GM23338 (cell line): Measurements from ENCODE around the gene SPHK1. TPM values are rescaled to one million over a fixed set of nuclear protein-coding genes. Genes with fewer than 3 reads are reported as not detected.

Experiments used
- ATAC-seq: fragments of 200-7000 bp; cut with Tn5 transposase; 3 replicates; pipeline ENCODE4 v1.9.1; 2020
- DNase-seq: peaks from one replicate; pipeline ENCODE4 v3.0.0-alpha.2; 2015; ENCODE audit warnings: low spot score
- H2AFZ ChIP-seq: fragments of 200-600 bp; sonication (generic); 2 replicates; pipeline ENCODE4 v1.8.0; 2016; ENCODE audit warnings: antibody characterized with exemption, mild to moderate bottlenecking, moderate library complexity
- H3F3A ChIP-seq: fragments of 200-600 bp; sonication (generic); replicated peaks from 2 replicates; pipeline ENCODE4 v1.8.0; 2017; ENCODE audit warnings: antibody characterized with exemption, mixed run types, low read depth
- H3K27ac ChIP-seq: fragments of 200-600 bp; sonication (generic); 2 replicates; pipeline ENCODE4 v1.6.1; 2016; ENCODE audit warnings: low read depth
- H3K27me3 ChIP-seq: fragments of 200-600 bp; sonication (generic); 2 replicates; pipeline ENCODE4 v1.8.0; 2016; ENCODE audit warnings: mild to moderate bottlenecking, mixed run types, moderate library complexity; ENCODE audit not compliant: insufficient read depth
- H3K36me3 ChIP-seq: fragments of 200-600 bp; sonication (generic); 2 replicates; pipeline ENCODE4 v1.8.0; 2016; ENCODE audit warnings: mild to moderate bottlenecking; ENCODE audit not compliant: insufficient read depth
- H3K4me1 ChIP-seq: fragments of 200-600 bp; sonication (generic); 2 replicates; pipeline ENCODE4 v1.8.0; 2016; ENCODE audit warnings: mild to moderate bottlenecking, moderate library complexity; ENCODE audit not compliant: insufficient read depth
- H3K4me2 ChIP-seq: fragments of 200-600 bp; sonication (generic); 2 replicates; pipeline ENCODE4 v1.7.1; 2017; ENCODE audit warnings: mixed run types
- H3K4me3 ChIP-seq: fragments of 200-600 bp; sonication (generic); 2 replicates; pipeline ENCODE4 v1.6.1; 2016; ENCODE audit warnings: mixed run types
- H3K79me2 ChIP-seq: fragments of 200-600 bp; sonication (generic); replicated peaks from 2 replicates; pipeline ENCODE4 v1.8.0; 2017; ENCODE audit warnings: mild to moderate bottlenecking; ENCODE audit not compliant: insufficient read depth
- H3K9me2 ChIP-seq: fragments of 200-600 bp; sonication (generic); 2 replicates; pipeline ENCODE4 v1.8.0; 2017; ENCODE audit not compliant: insufficient read depth
- H4K20me1 ChIP-seq: fragments of 200-600 bp; sonication (generic); replicated peaks from 2 replicates; pipeline ENCODE4 v1.8.0; 2017; ENCODE audit warnings: mild to moderate bottlenecking; ENCODE audit not compliant: insufficient read depth
- H3K27ac Mint-ChIP-seq: 2 replicates; pipeline ENCODE4 v1.8.0; 2020; ENCODE audit warnings: inconsistent platforms, mild to moderate bottlenecking, moderate library complexity, mixed read lengths
- H3K27me3 Mint-ChIP-seq: 3 replicates; pipeline ENCODE4 v1.8.0; 2022; ENCODE audit warnings: low read depth, mild to moderate bottlenecking, moderate library complexity, mixed read lengths, inconsistent platforms; ENCODE audit not compliant: insufficient read depth, poor library complexity
- H3K36me3 Mint-ChIP-seq: 3 replicates; pipeline ENCODE4 v1.8.0; 2021; ENCODE audit warnings: low read depth, mild to moderate bottlenecking, inconsistent platforms, moderate library complexity, mixed read lengths
- H3K4me1 Mint-ChIP-seq: 3 replicates; pipeline ENCODE4 v1.8.0; 2020; ENCODE audit warnings: mild to moderate bottlenecking, inconsistent platforms, mixed read lengths
- H3K4me3 Mint-ChIP-seq: 3 replicates; pipeline ENCODE4 v1.8.0; 2021; ENCODE audit warnings: moderate library complexity, mild to moderate bottlenecking, inconsistent platforms, mixed read lengths
- H3K9me3 Mint-ChIP-seq: 3 replicates; pipeline ENCODE4 v1.8.0; 2020; ENCODE audit warnings: moderate library complexity, mild to moderate bottlenecking, inconsistent platforms, mixed read lengths
- CREB1 ChIP-seq: fragments of 250-450 bp; sonication (Bioruptor Pico); IDR thresholded peaks from 2 replicates; pipeline ENCODE4 v1.5.0; 2020; ENCODE audit warnings: low read depth, mild to moderate bottlenecking, moderate library complexity
- ETS1 ChIP-seq: IDR thresholded peaks from 2 replicates; pipeline ENCODE4 v1.6.1; 2016; ENCODE audit warnings: antibody characterized with exemption
- EZH2 ChIP-seq: fragments of 200-600 bp; sonication (generic); IDR thresholded peaks from one replicate; pipeline ENCODE4 v1.8.0; 2017; ENCODE audit warnings: antibody characterized with exemption, mild to moderate bottlenecking, low read depth; ENCODE audit not compliant: unreplicated experiment
- EZH2phosphoT487 ChIP-seq: fragments of 200-600 bp; sonication (generic); IDR thresholded peaks from one replicate; pipeline ENCODE4 v1.8.1; 2018; ENCODE audit warnings: antibody characterized with exemption; ENCODE audit not compliant: unreplicated experiment
- JUNB ChIP-seq: IDR thresholded peaks from one replicate; pipeline ENCODE4 v1.6.1; 2016; ENCODE audit warnings: antibody characterized with exemption; ENCODE audit not compliant: unreplicated experiment
- NANOG ChIP-seq: IDR thresholded peaks from 2 replicates; pipeline ENCODE4 v1.6.1; 2016; ENCODE audit warnings: antibody characterized with exemption, borderline replicate concordance
- POLR2AphosphoS5 ChIP-seq: IDR thresholded peaks from 2 replicates; pipeline ENCODE4 v1.6.1; 2016; ENCODE audit warnings: antibody characterized with exemption, low read depth
- REST ChIP-seq: IDR thresholded peaks from one replicate; pipeline ENCODE4 v1.6.1; 2018; ENCODE audit warnings: antibody characterized with exemption; ENCODE audit not compliant: unreplicated experiment
- STAT1 ChIP-seq: IDR thresholded peaks from one replicate; pipeline ENCODE4 v1.6.1; 2016; ENCODE audit warnings: antibody characterized with exemption; ENCODE audit not compliant: unreplicated experiment
- ZNF114 ChIP-seq: fragments of 250-450 bp; sonication (Bioruptor Pico); IDR thresholded peaks from 2 replicates; pipeline ENCODE4 v1.5.0; 2020; ENCODE audit warnings: mild to moderate bottlenecking, moderate library complexity
- ZNF331 ChIP-seq: fragments of 250-450 bp; sonication (Bioruptor Pico); IDR thresholded peaks from 2 replicates; pipeline ENCODE4 v1.5.0; 2020; ENCODE audit warnings: low read depth, mild to moderate bottlenecking, moderate library complexity
- polyA plus RNA-seq: library from polyadenylated mRNA; unstranded; fragments of >200 nt; fragmentation: Nextera tagmentation; extraction: Ambion mirVana; gene quantifications from 2 replicates; pipeline ENCODE4 v1.2.1, GENCODE V29; 2016
- total RNA-seq: library from RNA; depleted of rRNA; stranded (reverse); fragments of >200 nt; shearing (Covaris generic); gene quantifications from 2 replicates; pipeline ENCODE4 v1.2.3, GENCODE V29; 2014
- TF ChIP-seq, protein P1 (sequence below): fragments of 250-450 bp; sonication (Bioruptor Pico); IDR thresholded peaks from 2 replicates; pipeline ENCODE4 v1.5.0; 2020; ENCODE audit warnings: mild to moderate bottlenecking, moderate library complexity
- TF ChIP-seq, protein P2 (sequence below), 2 experiments: fragments of 200-600 bp in 1 of 2; sonication (generic) in 1 of 2; conservative IDR thresholded peaks; 2 replicates each; pipeline versions ENCODE4 v1.5.1 to v1.6.1; 2016 to 2017; ENCODE audit warnings: antibody characterized with exemption in 2 of 2, low read depth in 2 of 2, mild to moderate bottlenecking in 2 of 2, moderate library complexity in 1 of 2

SPHK1 gene
- total and polyA plus RNA-seq, 2 experiments from 2014 or later: 1.3 to 3.2 TPM

DNA sequence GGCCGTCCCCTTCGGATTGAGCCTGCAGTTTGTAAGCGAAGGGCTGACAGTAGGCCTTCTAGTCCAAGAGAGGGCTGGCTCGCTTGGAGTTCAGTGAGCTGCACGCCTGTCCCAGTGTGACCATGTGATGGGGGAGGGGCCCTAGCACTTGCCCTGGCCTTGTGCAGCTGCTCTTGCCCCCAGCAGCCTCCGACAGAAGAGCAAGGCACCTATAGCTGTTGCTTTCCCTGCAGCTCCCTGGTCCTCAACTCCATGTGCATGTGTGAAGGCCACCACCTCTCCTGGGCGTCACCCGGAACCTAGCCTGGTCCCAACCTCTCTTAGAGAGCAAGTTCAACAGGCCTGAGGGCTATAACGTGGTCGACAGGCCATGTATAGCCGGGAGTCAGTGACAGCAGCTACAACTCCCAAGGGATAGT lies 5.6 kb downstream of the SPHK1 start:
- Mint-ChIP-seq H3K4me3 (peak overlapping the region; percentile 23; the same call in 1 of the 3 replicates), H3K27ac (no peak overlapping the region), H3K9me3 (no peaks in the 10 kb centered on the region; the same call in 1 of the 3 replicates), H3K27me3 (peaks cover 31% of the 10 kb centered on the region), H3K4me1 (peaks cover 22% of the 10 kb centered on the region), H3K36me3 (peaks cover 44% of the 10 kb centered on the region)
- DNase-seq (peak; percentile 50), ATAC-seq (peak; percentile 10)
- no peaks in the 10 kb centered on the region for H3K9me2 ChIP-seq
- H3K4me1 ChIP-seq: peaks cover 19% of the 10 kb centered on the region
- peaks cover 15% of the 10 kb centered on the region for H3K27me3 ChIP-seq
- H3K4me2 ChIP-seq: peak overlapping the region; percentile 62
- H2AFZ ChIP-seq: no peak overlapping the region
- H3K36me3 ChIP-seq: peaks cover 14% of the 10 kb centered on the region; the same call in 1 of the 2 replicates
- H3K79me2 ChIP-seq: no peaks in the 10 kb centered on the region
- H3K4me3 ChIP-seq: no peak overlapping the region
- peaks cover 23% of the 10 kb centered on the region for H3F3A ChIP-seq
- peak overlapping the region; percentile 85; the same call in 1 of the 2 replicates for H3K27ac ChIP-seq
- no peak for TF ChIP-seq POLR2AphosphoS5
- TF ChIP-seq REST: no peak
- TF ChIP-seq JUNB: no peak
- no peak for TF ChIP-seq EZH2phosphoT487
- no peak for TF ChIP-seq NANOG
- TF ChIP-seq EZH2: no peak
- TF ChIP-seq, protein P1, sequence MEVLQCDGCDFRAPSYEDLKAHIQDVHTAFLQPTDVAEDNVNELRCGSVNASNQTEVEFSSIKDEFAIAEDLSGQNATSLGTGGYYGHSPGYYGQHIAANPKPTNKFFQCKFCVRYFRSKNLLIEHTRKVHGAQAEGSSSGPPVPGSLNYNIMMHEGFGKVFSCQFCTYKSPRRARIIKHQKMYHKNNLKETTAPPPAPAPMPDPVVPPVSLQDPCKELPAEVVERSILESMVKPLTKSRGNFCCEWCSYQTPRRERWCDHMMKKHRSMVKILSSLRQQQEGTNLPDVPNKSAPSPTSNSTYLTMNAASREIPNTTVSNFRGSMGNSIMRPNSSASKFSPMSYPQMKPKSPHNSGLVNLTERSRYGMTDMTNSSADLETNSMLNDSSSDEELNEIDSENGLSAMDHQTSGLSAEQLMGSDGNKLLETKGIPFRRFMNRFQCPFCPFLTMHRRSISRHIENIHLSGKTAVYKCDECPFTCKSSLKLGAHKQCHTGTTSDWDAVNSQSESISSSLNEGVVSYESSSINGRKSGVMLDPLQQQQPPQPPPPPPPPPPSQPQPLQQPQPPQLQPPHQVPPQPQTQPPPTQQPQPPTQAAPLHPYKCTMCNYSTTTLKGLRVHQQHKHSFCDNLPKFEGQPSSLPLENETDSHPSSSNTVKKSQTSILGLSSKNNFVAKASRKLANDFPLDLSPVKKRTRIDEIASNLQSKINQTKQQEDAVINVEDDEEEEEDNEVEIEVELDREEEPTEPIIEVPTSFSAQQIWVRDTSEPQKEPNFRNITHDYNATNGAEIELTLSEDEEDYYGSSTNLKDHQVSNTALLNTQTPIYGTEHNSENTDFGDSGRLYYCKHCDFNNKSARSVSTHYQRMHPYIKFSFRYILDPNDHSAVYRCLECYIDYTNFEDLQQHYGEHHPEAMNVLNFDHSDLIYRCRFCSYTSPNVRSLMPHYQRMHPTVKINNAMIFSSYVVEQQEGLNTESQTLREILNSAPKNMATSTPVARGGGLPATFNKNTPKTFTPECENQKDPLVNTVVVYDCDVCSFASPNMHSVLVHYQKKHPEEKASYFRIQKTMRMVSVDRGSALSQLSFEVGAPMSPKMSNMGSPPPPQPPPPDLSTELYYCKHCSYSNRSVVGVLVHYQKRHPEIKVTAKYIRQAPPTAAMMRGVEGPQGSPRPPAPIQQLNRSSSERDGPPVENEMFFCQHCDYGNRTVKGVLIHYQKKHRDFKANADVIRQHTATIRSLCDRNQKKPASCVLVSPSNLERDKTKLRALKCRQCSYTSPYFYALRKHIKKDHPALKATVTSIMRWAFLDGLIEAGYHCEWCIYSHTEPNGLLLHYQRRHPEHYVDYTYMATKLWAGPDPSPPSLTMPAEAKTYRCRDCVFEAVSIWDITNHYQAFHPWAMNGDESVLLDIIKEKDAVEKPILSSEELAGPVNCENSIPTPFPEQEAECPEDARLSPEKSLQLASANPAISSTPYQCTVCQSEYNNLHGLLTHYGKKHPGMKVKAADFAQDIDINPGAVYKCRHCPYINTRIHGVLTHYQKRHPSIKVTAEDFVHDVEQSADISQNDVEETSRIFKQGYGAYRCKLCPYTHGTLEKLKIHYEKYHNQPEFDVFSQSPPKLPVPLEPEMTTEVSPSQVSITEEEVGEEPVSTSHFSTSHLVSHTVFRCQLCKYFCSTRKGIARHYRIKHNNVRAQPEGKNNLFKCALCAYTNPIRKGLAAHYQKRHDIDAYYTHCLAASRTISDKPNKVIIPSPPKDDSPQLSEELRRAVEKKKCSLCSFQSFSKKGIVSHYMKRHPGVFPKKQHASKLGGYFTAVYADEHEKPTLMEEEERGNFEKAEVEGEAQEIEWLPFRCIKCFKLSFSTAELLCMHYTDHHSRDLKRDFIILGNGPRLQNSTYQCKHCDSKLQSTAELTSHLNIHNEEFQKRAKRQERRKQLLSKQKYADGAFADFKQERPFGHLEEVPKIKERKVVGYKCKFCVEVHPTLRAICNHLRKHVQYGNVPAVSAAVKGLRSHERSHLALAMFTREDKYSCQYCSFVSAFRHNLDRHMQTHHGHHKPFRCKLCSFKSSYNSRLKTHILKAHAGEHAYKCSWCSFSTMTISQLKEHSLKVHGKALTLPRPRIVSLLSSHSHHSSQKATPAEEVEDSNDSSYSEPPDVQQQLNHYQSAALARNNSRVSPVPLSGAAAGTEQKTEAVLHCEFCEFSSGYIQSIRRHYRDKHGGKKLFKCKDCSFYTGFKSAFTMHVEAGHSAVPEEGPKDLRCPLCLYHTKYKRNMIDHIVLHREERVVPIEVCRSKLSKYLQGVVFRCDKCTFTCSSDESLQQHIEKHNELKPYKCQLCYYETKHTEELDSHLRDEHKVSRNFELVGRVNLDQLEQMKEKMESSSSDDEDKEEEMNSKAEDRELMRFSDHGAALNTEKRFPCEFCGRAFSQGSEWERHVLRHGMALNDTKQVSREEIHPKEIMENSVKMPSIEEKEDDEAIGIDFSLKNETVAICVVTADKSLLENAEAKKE (CRISPR knock-in tag): no peak
- no peak for TF ChIP-seq ETS1
- TF ChIP-seq STAT1: no peak
- no peak for TF ChIP-seq CREB1 (CRISPR knock-in tag)
- no peak for TF ChIP-seq ZNF114
- TF ChIP-seq, protein P2, sequence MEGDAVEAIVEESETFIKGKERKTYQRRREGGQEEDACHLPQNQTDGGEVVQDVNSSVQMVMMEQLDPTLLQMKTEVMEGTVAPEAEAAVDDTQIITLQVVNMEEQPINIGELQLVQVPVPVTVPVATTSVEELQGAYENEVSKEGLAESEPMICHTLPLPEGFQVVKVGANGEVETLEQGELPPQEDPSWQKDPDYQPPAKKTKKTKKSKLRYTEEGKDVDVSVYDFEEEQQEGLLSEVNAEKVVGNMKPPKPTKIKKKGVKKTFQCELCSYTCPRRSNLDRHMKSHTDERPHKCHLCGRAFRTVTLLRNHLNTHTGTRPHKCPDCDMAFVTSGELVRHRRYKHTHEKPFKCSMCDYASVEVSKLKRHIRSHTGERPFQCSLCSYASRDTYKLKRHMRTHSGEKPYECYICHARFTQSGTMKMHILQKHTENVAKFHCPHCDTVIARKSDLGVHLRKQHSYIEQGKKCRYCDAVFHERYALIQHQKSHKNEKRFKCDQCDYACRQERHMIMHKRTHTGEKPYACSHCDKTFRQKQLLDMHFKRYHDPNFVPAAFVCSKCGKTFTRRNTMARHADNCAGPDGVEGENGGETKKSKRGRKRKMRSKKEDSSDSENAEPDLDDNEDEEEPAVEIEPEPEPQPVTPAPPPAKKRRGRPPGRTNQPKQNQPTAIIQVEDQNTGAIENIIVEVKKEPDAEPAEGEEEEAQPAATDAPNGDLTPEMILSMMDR (conservative IDR thresholded peaks at IDR 0.05; ENCODE audit: low read depth in 2 of 2): no peak
- TF ChIP-seq ZNF331 (CRISPR knock-in tag): no peak
- no peaks in the 10 kb centered on the region for H4K20me1 ChIP-seq
